SK-N-MC (cell line): Measurements from ENCODE around the gene ARHGAP22.

Source experiments
- EZH2 ChIP-seq: fragments of 200-600 bp; sonication (generic); IDR thresholded peaks from one replicate; pipeline ENCODE4 v1.6.1; 2017; ENCODE audit warnings: antibody characterized with exemption
- FOXP2 ChIP-seq: optimal IDR thresholded peaks from 2 replicates; pipeline ENCODE3; 2011; ENCODE audit warnings: mild to moderate bottlenecking, moderate library complexity; ENCODE audit not compliant: insufficient read depth; ENCODE audit errors: extremely low read length, control extremely low read depth
- POLR2AphosphoS5 ChIP-seq: IDR thresholded peaks from 2 replicates; pipeline ENCODE4 v1.6.1; 2012; ENCODE audit warnings: mild to moderate bottlenecking, low read depth, low read length, borderline replicate concordance

DNA sequence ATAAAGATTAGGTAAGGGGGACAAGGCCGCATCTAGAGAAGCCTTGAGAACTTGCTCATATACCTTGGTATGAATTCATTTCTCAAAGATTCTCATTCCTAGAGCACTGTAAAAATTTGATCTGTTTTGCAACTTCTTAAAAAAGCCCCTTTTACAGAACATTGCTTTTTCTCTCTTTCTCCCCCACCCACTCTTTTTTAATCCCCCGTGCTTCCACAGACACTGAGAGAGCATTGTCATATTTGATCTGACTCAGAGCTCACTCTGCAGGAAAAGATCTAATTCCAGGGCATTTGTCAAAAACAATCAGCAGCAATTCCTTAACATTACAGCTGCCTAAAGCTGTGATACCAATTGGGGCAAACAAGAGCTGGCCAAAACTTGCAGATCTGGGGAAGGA lies 92.0 kb downstream of the ARHGAP22 start:
- TF ChIP-seq EZH2 = no peak
- TF ChIP-seq POLR2AphosphoS5 = no peak
- no peak for TF ChIP-seq FOXP2
